GM10266 (cell line): ENCODE results near the gene ABCC10.

Experiments
- DNase-seq: peaks from one replicate; pipeline ENCODE4 v3.0.0; 2012; ENCODE audit errors: extremely low spot score
- CTCF ChIP-seq: IDR thresholded peaks from 2 replicates; pipeline ENCODE4 v1.5.1; 2012; ENCODE audit warnings: mild to moderate bottlenecking, low read depth; ENCODE audit not compliant: control insufficient read depth, insufficient read depth; ENCODE audit errors: missing control alignments

ABCC10 gene

GRCh38 chr6:43437700-43438099 is 10.4 kb downstream of the ABCC10 start:
- DNase-seq, result no peak
- TF ChIP-seq CTCF, result no peak

GRCh38 chr6:43442935-43443334 is 15.6 kb downstream of the ABCC10 start:
- TF ChIP-seq CTCF, result no peak
- no peak for DNase-seq

- DNase-seq, result no peak
- no peak for TF ChIP-seq CTCF
Observed at GRCh38 chr6:43444036-43444435, 16.7 kb downstream of the ABCC10 start.

- DNase-seq, result no peak
- no peak for TF ChIP-seq CTCF
Observed at GRCh38 chr6:43444582-43444981, 17.2 kb downstream of the ABCC10 start.

- TF ChIP-seq CTCF, result no peak
- DNase-seq, result no peak
Observed at GRCh38 chr6:43445576-43445975, 18.2 kb downstream of the ABCC10 start.

GRCh38 chr6:43447604-43448003 is 20.3 kb downstream of the ABCC10 start:
- DNase-seq, result no peak
- TF ChIP-seq CTCF, result no peak

GRCh38 chr6:43448916-43449315 is 21.6 kb downstream of the ABCC10 start:
- no peak for DNase-seq
- TF ChIP-seq CTCF, result no peak
